ENCODE results near the gene ASB5.
"Not testable (repeated sequence)": the region's sequence is repeated elsewhere in the genome, so short reads cannot be mapped to it uniquely, and the experiment has no call there.

The ASB5 gene

GRCh38 chr4:176226736-176227135 is 42.3 kb downstream of the ASB5 start:
- in situ Hi-C loops (cut with MboI; ENCODE audit: low sequenced_read_pairs): no loop called here

- in situ Hi-C loops (cut with MboI; ENCODE audit: low sequenced_read_pairs): no loop called here
These were observed 45.5 kb downstream of the ASB5 start for GRCh38 chr4:176223561-176223960.

DNA sequence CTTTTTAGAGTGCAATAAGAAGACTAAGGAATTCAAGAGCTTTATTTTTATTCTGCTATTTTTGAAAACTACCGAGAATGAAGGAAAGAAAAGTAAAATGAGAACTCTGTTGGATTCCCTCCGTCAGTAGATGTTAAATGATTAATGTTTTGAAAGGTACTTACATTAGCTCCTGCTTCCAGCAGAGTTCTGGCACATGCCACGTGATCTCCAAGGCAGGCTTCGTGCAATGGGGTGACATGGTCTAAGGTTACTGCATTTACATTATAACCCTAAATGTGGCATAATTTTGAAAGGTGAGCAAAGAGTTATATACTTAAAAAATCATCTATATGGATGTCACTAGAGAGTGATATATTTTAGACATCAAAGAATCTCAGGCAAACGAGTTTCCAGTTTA is 46.9 kb downstream of the ASB5 start:
- in situ Hi-C loops (cut with MboI; ENCODE audit: low sequenced_read_pairs): no loop called here

DNA sequence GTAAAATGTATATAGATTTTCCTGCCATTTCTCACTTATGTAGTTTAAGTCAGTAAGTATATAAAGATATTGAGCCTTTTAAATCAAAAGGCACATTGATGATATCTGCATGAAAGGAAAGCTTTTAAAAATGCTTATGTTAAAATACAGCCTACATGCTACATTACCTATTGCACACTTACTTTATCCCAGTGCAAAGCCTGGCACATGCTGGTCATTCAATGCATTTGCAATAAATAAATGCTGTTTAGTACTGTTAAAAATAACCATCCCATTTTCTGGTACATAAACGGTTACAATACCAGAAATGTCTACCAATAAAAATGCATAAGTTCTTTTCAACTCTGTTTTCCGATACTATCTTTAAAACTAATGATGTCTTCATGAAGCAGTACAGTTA is 51.5 kb downstream of the ASB5 start:
- in situ Hi-C loops (cut with MboI; ENCODE audit: low sequenced_read_pairs): no loop called here

DNA sequence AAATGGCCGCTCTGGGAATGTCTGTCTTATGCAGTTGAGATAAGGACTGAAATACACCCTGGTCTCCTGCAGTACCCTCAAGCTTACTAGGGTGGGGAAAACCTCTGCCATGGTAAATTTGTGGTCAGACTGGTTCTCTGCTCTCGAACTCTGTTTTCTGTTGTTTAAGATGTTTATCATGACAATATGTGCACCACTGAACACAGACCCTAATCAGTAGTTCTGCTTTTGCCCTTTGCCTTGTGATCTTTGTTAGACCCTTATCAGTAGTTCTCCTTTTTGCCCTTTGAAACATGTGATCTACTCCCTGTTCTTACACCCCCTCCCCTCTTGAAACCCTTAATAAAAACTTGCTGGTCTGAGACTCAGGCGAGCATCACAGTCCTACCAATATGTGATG is 56.7 kb downstream of the ASB5 start:
- in situ Hi-C loops (cut with MboI; ENCODE audit: low sequenced_read_pairs): not testable (repeated sequence)

DNA sequence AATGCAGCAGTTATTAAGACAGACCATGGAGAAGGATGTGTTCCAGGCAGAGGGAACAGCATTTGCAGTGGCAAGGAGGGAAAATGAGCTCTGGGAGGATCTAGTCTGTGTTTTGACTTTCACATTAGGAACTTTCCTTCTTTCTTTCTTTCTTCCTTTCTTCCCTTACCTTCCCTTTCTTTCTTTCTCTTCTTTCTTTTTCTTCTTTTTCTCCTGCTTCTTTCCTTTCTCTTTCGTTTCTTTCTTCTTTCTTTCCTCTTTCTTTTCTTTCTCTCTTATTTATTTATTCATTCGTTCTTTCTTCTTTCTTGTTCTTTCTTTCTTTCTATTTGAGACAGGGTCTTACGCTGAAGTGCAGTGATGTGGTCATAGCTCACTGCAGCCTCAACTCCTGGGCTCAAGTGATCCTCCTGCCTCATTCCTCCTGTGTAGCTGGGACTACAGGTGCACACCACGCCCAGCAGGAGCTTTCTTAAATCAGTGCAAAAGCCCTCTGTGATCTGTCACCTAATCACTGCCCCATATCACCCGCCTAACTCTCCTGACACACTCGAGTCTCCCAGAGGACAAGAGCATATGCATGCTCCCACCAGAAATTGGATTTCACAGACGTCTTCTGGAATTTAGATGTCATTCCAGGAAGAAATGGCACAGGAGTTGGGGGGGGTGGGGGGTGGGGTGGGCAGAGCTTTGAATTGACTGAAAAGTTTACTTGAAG is 58.3 kb downstream of the ASB5 start:
- in situ Hi-C loops (cut with MboI; ENCODE audit: low sequenced_read_pairs): no loop called here

GRCh38 chr4:176210101-176210500 is 58.9 kb downstream of the ASB5 start:
- in situ Hi-C loops (cut with MboI; ENCODE audit: low sequenced_read_pairs): no loop called here

DNA sequence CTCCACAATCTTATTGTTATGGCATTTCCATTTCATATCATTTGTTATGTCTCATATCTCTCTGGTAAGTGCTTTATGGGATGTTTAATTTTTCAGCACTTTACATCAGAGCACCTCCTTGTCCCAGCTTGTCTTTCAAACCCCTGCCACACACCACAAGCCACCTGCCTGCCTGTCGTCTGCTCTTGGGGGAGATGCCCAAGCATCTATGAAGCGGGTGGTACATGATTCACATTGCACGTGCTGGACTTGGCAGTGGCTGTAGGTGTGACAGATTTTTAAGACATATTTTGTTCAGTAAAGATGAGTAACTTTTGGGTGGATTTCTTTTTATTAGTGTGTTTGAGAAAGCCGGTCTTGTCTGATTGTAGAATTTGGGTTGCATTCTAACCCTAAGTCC is 59.5 kb downstream of the ASB5 start:
- in situ Hi-C loops (cut with MboI; ENCODE audit: low sequenced_read_pairs): no loop called here

DNA sequence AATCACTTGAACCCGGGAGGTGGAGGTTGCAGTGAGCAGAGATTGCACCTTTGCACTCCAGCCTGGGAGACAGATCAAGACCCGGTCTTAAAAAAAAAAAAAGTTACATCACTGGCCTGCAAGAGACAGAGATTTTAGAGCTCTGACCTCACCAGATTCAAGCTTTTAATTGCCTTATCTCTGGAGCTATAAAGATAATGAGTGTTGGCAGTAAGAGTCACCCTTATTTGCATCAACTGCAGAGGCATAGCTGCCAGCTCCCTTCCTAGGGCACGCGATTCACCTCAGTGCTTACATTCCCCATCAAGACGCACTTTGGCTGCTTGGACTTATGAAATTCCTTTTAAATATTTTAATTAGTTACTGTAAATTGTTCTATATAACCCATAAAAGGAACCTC is 61.2 kb downstream of the ASB5 start:
- in situ Hi-C loops (cut with MboI; ENCODE audit: low sequenced_read_pairs): no loop called here

- in situ Hi-C loops (cut with MboI; ENCODE audit: low sequenced_read_pairs): no loop called here
These were observed 63.7 kb downstream of the ASB5 start for GRCh38 chr4:176205299-176205698.

- in situ Hi-C loops (cut with MboI; ENCODE audit: low sequenced_read_pairs): no loop called here
These were observed 70.6 kb downstream of the ASB5 start for GRCh38 chr4:176198316-176198903.

- in situ Hi-C loops (cut with MboI; ENCODE audit: low sequenced_read_pairs): no loop called here
These were observed 73.6 kb downstream of the ASB5 start, which contains the start of gene SPATA4 for GRCh38 chr4:176195184-176195978. TSS of gene SPATA4 (minus strand) at chr4:176195585. CDS start at chr4:176195562, 23 bp downstream.

GRCh38 chr4:176193938-176194337 is 75.1 kb downstream of the ASB5 start:
- in situ Hi-C loops (cut with MboI; ENCODE audit: low sequenced_read_pairs): no loop called here

GRCh38 chr4:176193126-176193525 is 75.9 kb downstream of the ASB5 start:
- in situ Hi-C loops (cut with MboI; ENCODE audit: low sequenced_read_pairs): no loop called here

- in situ Hi-C loops (cut with MboI; ENCODE audit: low sequenced_read_pairs): no loop called here
These were observed 77.0 kb downstream of the ASB5 start for GRCh38 chr4:176191974-176192373.

DNA sequence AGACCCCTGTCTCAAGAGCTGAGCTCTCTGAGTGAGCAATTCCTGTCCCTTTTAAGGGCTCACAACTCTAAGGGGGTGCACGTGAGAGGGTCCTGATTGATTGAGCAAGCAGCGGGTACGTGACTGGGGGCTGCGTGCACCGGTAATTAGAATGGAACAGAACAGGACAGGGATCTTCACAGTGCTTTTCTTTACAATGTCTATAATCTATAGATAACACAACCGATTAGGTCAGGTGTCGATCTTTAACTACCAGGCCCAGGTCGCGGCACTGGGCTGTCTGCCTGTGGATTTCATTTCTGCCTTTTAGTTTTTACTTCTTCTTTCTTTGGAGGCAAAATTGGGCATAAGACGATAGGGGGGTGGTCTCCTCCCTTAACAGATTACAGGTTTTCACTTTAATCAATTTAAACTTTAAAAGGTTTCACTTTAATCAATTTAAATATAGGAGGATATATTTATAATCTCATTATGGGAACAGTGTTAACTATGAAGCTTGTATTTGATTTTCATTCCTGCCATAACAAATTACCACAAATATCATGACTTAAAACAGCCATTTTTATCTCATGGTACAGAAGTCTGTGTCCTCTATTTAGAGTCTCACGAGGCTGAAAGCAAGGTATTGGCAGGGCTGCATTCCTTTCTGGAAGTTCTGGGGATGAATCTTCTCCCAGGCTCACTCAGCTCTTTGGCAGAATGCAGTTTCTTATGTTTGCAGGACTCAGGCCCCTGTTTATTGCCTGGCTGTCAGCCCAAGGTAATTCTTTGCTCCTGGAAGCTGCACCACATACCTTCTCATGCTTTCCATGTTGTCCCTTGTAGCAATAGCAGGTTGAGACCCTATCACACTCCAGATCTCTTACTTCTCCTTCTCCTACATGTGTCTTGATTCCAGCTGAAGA is 78.9 kb downstream of the ASB5 start:
- in situ Hi-C loops (cut with MboI; ENCODE audit: low sequenced_read_pairs): no loop called here

GRCh38 chr4:176188654-176189053 is 80.4 kb downstream of the ASB5 start:
- in situ Hi-C loops (cut with MboI; ENCODE audit: low sequenced_read_pairs): no loop called here

GRCh38 chr4:176187624-176188023 is 81.4 kb downstream of the ASB5 start:
- in situ Hi-C loops (cut with MboI; ENCODE audit: low sequenced_read_pairs): no loop called here

DNA sequence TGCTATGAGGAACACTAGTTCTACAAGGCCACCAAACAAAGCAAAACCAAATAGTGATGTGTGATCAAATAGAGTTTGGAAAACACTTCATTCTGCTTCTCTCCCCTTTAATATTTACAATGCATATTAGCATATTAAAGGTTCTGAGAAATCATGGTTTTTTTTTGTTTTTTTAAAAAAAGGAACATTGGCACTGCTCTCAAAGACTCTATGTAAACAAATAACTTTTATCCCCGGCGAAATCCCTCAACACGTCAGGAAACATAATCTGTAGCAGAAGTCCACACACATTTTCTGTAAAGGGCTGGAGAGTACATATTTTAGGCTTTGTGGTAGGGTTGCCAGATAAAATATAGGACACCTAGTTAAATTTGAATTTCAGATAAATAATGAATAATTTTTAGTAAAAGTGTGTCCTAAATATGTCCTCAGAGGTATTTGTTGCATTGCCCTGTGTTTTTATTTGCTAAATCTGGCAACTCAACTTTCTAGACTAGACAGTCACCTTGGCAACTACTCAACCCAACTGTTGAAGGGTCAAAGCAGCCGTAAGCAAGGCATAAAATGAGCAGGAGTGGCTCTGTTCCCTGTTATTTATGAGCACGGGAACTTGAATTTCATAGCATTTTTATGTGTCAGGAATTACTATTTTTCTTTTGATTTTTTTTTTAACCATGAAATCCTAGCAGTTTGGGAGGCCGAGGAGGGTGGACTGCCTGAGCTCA is 82.2 kb downstream of the ASB5 start:
- in situ Hi-C loops (cut with MboI; ENCODE audit: low sequenced_read_pairs): no loop called here

DNA sequence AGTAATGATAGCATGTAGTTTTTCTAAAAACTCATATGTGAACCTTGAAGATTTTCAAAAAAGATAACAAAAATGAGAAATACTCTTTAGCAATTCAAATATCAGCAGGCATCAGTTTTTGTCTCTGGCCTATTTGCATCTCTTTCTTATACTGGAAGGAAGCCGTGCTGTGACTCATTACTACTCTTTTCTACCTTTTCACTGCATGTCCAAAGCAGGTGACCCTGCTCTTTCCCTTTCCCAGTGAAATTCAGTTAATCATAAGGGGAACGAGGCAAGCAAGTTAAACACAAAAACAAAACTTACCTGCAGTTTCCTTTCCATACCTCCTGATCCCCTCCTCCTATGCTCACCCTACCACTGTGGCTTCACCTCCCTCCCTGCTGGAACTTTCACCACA is 83.0 kb downstream of the ASB5 start:
- in situ Hi-C loops (cut with MboI; ENCODE audit: low sequenced_read_pairs): no loop called here

Data from HL-60/S4 (cell line).